DND-41 (cell line): ENCODE data around the gene RUFY2.
A peak's percentile ranks its signal among the peaks of the same experiment; 100 is the strongest.
"Not testable (repeated sequence)": the region's sequence is repeated elsewhere in the genome, so short reads cannot be mapped to it uniquely, and the experiment has no call there.

Experiments used
- ATAC-seq: fragments of 200-7000 bp; cut with Tn5 transposase; 3 replicates; pipeline ENCODE4 v1.9.1; 2021; ENCODE audit warnings: low read depth; ENCODE audit not compliant: insufficient read depth
- DNase-seq: peaks from one replicate; pipeline ENCODE4 v3.0.0-alpha.2; 2020
- H2AFZ ChIP-seq: 2 replicates; pipeline ENCODE4 v1.6.0; 2012; ENCODE audit warnings: low read depth, low read length
- H3K27ac ChIP-seq: 2 replicates; pipeline ENCODE4 v1.5.1; 2012; ENCODE audit warnings: low read length, inconsistent platforms
- H3K27me3 ChIP-seq: fragments of 200-600 bp; sonication (generic); 2 replicates; pipeline ENCODE4 v1.6.0; 2012; ENCODE audit warnings: low read length, mild to moderate bottlenecking, inconsistent platforms; ENCODE audit not compliant: insufficient read depth, poor library complexity
- H3K36me3 ChIP-seq: 2 replicates; pipeline ENCODE4 v1.5.1; 2012; ENCODE audit warnings: low read length, inconsistent platforms; ENCODE audit not compliant: insufficient read depth
- H3K4me1 ChIP-seq: 2 replicates; pipeline ENCODE4 v1.5.1; 2012; ENCODE audit warnings: mild to moderate bottlenecking, low read length; ENCODE audit not compliant: insufficient read depth
- H3K4me2 ChIP-seq: 2 replicates; pipeline ENCODE4 v1.6.0; 2012; ENCODE audit warnings: mild to moderate bottlenecking, moderate library complexity, low read length, inconsistent platforms; ENCODE audit not compliant: insufficient read depth
- H3K4me3 ChIP-seq, 2 experiments: fragments of 200-600 bp in 1 of 2; shearing (Covaris generic) in 1 of 2; 2 replicates each; pipeline ENCODE4 v1.5.1; 2012 to 2016; ENCODE audit warnings: inconsistent platforms in 2 of 2, low read length in 2 of 2, mild to moderate bottlenecking in 2 of 2, low read depth in 1 of 2, moderate library complexity in 1 of 2
- H3K79me2 ChIP-seq: 2 replicates; pipeline ENCODE4 v1.6.0; 2012; ENCODE audit warnings: low read length, inconsistent platforms; ENCODE audit not compliant: insufficient read depth
- H3K9ac ChIP-seq: 2 replicates; pipeline ENCODE4 v1.6.0; 2012; ENCODE audit warnings: low read depth, mild to moderate bottlenecking, inconsistent platforms, low read length, moderate library complexity
- H3K9me3 ChIP-seq: 2 replicates; pipeline ENCODE4 v1.5.1; 2012; ENCODE audit warnings: low read length, moderate library complexity, mild to moderate bottlenecking, inconsistent platforms; ENCODE audit not compliant: insufficient read depth, severe bottlenecking
- H4K20me1 ChIP-seq: 2 replicates; pipeline ENCODE4 v1.6.0; 2012; ENCODE audit warnings: low read length; ENCODE audit not compliant: insufficient read depth
- EZH2 ChIP-seq: IDR thresholded peaks from 3 replicates; pipeline ENCODE4 v1.6.1; 2012; ENCODE audit warnings: borderline replicate concordance, low read depth, mild to moderate bottlenecking, moderate library complexity, low read length, inconsistent platforms; ENCODE audit not compliant: severe bottlenecking
- TF ChIP-seq, protein P1 (sequence below): IDR thresholded peaks from 2 replicates; pipeline ENCODE4 v1.5.1; 2012; ENCODE audit warnings: borderline replicate concordance, low read length, moderate library complexity, mild to moderate bottlenecking; ENCODE audit not compliant: poor library complexity, severe bottlenecking; ENCODE audit errors: extremely low read depth

Gene RUFY2, protein sequence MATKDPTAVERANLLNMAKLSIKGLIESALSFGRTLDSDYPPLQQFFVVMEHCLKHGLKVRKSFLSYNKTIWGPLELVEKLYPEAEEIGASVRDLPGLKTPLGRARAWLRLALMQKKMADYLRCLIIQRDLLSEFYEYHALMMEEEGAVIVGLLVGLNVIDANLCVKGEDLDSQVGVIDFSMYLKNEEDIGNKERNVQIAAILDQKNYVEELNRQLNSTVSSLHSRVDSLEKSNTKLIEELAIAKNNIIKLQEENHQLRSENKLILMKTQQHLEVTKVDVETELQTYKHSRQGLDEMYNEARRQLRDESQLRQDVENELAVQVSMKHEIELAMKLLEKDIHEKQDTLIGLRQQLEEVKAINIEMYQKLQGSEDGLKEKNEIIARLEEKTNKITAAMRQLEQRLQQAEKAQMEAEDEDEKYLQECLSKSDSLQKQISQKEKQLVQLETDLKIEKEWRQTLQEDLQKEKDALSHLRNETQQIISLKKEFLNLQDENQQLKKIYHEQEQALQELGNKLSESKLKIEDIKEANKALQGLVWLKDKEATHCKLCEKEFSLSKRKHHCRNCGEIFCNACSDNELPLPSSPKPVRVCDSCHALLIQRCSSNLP

DNA sequence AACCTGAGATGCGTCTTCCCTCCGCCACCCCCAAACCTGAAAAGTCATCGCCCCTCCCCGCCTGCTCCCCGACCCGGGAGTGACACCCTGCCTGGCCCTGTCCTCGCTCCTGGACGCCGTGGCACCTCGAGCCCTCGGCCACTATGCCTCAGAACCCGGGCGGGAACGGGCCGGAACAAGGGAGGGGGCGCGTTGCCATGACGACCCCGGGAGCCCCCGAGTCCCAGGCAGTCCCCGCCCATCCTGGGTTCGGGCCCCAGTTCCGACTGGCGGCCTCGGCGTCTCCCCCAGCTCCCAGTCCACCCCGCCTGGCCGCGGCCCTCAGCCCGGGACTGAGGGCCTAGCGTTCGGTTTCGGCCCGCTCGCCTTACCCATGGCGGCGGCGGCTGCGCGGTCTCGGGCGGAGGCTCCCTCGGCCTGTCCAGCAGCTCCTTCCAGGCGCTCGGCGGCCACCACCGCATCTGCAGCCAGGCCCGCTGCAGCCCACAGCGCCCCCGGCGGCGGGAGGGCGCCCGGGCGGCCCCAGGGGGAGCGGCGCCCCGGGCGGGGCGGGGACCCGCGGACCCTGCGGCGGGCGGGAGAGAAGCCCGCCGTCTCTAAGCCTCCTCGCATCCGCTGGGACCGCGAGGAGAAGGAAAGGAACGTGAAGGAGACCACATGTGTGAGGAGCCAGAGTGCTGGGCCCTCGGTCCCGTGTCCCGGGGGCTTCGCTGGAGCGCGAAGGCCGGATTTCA lies at the start of gene RUFY2:
Gene RUFY2, minus strand, starts transcription at position 463 of the 734 bp plus-strand sequence. Its CDS starts 88 bp downstream, at position 375.
- TF ChIP-seq, protein P1, sequence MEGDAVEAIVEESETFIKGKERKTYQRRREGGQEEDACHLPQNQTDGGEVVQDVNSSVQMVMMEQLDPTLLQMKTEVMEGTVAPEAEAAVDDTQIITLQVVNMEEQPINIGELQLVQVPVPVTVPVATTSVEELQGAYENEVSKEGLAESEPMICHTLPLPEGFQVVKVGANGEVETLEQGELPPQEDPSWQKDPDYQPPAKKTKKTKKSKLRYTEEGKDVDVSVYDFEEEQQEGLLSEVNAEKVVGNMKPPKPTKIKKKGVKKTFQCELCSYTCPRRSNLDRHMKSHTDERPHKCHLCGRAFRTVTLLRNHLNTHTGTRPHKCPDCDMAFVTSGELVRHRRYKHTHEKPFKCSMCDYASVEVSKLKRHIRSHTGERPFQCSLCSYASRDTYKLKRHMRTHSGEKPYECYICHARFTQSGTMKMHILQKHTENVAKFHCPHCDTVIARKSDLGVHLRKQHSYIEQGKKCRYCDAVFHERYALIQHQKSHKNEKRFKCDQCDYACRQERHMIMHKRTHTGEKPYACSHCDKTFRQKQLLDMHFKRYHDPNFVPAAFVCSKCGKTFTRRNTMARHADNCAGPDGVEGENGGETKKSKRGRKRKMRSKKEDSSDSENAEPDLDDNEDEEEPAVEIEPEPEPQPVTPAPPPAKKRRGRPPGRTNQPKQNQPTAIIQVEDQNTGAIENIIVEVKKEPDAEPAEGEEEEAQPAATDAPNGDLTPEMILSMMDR, result peak; percentile 89
- TF ChIP-seq EZH2, result no peak
- H3K4me3 ChIP-seq, result peak within 1 kb of the TSS; percentile 97
- H3K9ac ChIP-seq, result peak within 1 kb of the TSS; percentile 99
- peaks cover 5% of the 10 kb centered on the region; the same call in 1 of the 2 replicates for H3K36me3 ChIP-seq
- H3K27me3 ChIP-seq, result no peaks in the 10 kb centered on the region
- H3K9me3 ChIP-seq, result no peaks in the 10 kb centered on the region
- peaks cover 48% of the 10 kb centered on the region for H3K79me2 ChIP-seq
- peak within 1 kb of the TSS; percentile 85 for H3K4me2 ChIP-seq
- DNase-seq (peak; percentile 81), ATAC-seq (peak; percentile 88)
- peak within 1 kb of the TSS; percentile 98 for H2AFZ ChIP-seq
- peaks cover 24% of the 10 kb centered on the region for H3K4me1 ChIP-seq
- H4K20me1 ChIP-seq, result no peaks in the 10 kb centered on the region; the same call in 1 of the 2 replicates
- H3K27ac ChIP-seq, result peak within 1 kb of the TSS; percentile 92

DNA sequence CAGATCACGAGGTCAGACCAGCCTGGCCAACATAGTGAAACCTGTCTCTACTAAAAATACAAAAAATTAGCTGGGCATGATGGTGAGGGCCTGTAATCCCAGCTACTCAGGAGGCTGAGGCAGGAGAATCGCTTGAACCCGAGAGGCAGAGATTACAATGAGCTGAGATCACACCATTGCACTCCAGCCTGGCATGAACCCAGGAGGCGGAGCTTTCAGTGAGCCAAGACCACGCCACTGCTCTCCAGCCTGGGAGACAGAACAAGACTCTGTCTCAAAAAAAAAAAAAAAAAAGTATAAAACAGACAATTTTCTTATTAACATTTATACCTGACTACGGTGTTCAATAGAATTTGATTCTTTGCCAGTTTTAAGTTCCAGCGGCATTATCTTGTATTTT lies 42.6 kb upstream of the RUFY2 start:
- H3K79me2 ChIP-seq, result peaks cover 13% of the 10 kb centered on the region; the same call in 1 of the 2 replicates
- H2AFZ ChIP-seq, H3K4me1 ChIP-seq, ATAC-seq, H3K4me2 ChIP-seq, DNase-seq, H3K9me3 ChIP-seq, H3K27me3 ChIP-seq, H3K27ac ChIP-seq, H3K4me3 ChIP-seq, H4K20me1 ChIP-seq, H3K9ac ChIP-seq: not testable (repeated sequence)
- peaks cover 88% of the 10 kb centered on the region for H3K36me3 ChIP-seq

DNA sequence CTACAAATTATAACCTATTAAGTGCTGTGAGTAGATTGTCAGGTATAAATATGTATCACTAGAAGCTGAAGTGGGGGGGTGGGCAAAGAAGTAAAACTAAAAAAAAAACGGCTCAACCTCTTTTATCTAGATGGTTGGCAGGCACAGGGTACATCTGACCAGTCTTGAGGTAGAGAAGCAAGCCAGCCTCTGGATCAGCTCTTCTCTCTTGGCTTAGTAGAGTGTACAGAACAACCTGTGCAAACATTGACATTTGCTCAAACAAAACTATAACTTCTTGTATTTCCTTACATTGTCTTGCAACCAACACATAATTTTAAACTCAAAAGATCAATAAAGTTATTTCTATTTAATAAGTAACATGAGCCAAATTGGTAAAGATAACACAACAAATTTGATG lies 39.1 kb upstream of the RUFY2 start:
- Histone ChIP-seq H3K4me3 (no peak overlapping the region), H3K4me2 (no peak overlapping the region), H3K36me3 (peaks cover 83% of the 10 kb centered on the region), H3K4me1 (no peaks in the 10 kb centered on the region), H3K27me3 (no peaks in the 10 kb centered on the region), H4K20me1 (no peaks in the 10 kb centered on the region; the same call in 1 of the 2 replicates), H3K79me2 (peaks cover 13% of the 10 kb centered on the region; the same call in 1 of the 2 replicates), H3K27ac (no peak overlapping the region), H2AFZ (no peak overlapping the region), H3K9me3 (no peaks in the 10 kb centered on the region), H3K9ac (no peak overlapping the region)
- no peak for ATAC-seq
- no peak for DNase-seq
- TF ChIP-seq, protein P1, result no peak
- no peak for TF ChIP-seq EZH2

DNA sequence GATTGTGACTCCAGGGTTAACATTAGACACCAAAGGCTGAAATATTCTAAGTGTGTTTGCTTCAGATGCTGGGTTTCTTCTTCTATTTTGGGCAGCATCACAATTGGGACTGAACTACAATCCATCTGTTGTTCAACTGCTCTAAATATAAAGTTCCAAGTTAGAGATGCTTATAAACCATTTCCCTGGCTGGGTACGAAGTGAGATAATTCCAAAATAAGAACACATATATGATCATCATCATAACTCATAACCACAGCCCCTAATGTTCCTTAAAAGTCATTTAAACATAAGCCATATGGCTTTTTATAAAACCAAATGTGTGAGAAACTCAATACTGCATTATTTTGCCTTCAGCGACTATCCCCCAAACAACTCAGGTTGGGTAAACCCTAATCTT lies 35.9 kb upstream of the RUFY2 start:
- no peaks in the 10 kb centered on the region for H3K9me3 ChIP-seq
- H3K4me1 ChIP-seq, result no peaks in the 10 kb centered on the region
- no peak for TF ChIP-seq EZH2
- TF ChIP-seq, protein P1, result no peak
- H3K79me2 ChIP-seq, result peaks cover 13% of the 10 kb centered on the region; the same call in 1 of the 2 replicates
- no peak overlapping the region for H3K9ac ChIP-seq
- H3K4me3 ChIP-seq, result no peak overlapping the region
- H4K20me1 ChIP-seq, result no peaks in the 10 kb centered on the region
- H3K27me3 ChIP-seq, result no peaks in the 10 kb centered on the region
- no peak for DNase-seq
- H3K4me2 ChIP-seq, result no peak overlapping the region
- H2AFZ ChIP-seq, result no peak overlapping the region
- peaks cover 70% of the 10 kb centered on the region for H3K36me3 ChIP-seq
- H3K27ac ChIP-seq, result no peak overlapping the region
- no peak for ATAC-seq
